Adipocyte (in vitro differentiated cells): ENCODE results near the gene NACAD.
"Not testable (repeated sequence)": the region's sequence is repeated elsewhere in the genome, so short reads cannot be mapped to it uniquely, and the experiment has no call there.

Experiments used
- DNase-seq: peaks from one replicate; pipeline ENCODE4 v3.0.0-alpha.2; 2015; ENCODE audit warnings: low read depth
- H3K27me3 ChIP-seq: replicated peaks from 2 replicates; pipeline ENCODE4 v1.7.0; 2013; ENCODE audit warnings: mild to moderate bottlenecking, low read length, moderate library complexity; ENCODE audit not compliant: control insufficient read depth, insufficient read depth
- H3K36me3 ChIP-seq: 2 replicates; pipeline ENCODE4 v1.7.0; 2013; ENCODE audit warnings: low read length, mild to moderate bottlenecking, moderate library complexity; ENCODE audit not compliant: control insufficient read depth, insufficient read depth, severe bottlenecking
- H3K4me1 ChIP-seq: 2 replicates; pipeline ENCODE4 v1.7.0; 2013; ENCODE audit warnings: mild to moderate bottlenecking, low read length, moderate library complexity; ENCODE audit not compliant: control insufficient read depth, insufficient read depth
- H3K4me3 ChIP-seq: 2 replicates; pipeline ENCODE4 v1.7.0; 2013; ENCODE audit warnings: mild to moderate bottlenecking, low read length, moderate library complexity
- H3K9ac ChIP-seq: 2 replicates; pipeline ENCODE4 v1.7.0; 2013; ENCODE audit warnings: mild to moderate bottlenecking, low read length, moderate library complexity
- H3K9me3 ChIP-seq: 2 replicates; pipeline ENCODE4 v1.7.0; 2013; ENCODE audit warnings: mild to moderate bottlenecking, low read length, moderate library complexity; ENCODE audit not compliant: control insufficient read depth

Gene NACAD

DNA sequence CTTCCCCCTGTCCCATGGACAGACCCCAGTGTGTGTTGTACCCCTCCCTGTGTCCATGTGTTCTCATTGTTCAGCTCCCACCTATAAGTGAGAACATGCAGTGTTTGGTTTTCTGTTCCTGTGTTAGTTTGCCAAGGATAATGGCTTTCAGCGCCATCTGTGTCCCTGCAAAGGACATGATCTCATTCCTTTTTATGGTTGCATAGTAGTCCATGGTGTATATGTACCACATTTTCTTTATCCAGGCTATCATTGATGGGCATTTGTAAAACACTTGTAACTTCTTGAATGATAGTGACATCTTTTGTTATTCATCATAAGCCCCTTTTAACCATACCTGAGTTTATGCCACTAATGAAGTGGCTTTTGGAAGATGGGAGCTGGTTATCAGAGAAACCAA is 25.5 kb upstream of the NACAD start:
- not testable (repeated sequence) for DNase-seq, H3K36me3 ChIP-seq, H3K9me3 ChIP-seq, H3K4me3 ChIP-seq, H3K9ac ChIP-seq
- Histone ChIP-seq H3K27me3 (peaks cover 18% of the 10 kb centered on the region), H3K4me1 (peaks cover 13% of the 10 kb centered on the region)

DNA sequence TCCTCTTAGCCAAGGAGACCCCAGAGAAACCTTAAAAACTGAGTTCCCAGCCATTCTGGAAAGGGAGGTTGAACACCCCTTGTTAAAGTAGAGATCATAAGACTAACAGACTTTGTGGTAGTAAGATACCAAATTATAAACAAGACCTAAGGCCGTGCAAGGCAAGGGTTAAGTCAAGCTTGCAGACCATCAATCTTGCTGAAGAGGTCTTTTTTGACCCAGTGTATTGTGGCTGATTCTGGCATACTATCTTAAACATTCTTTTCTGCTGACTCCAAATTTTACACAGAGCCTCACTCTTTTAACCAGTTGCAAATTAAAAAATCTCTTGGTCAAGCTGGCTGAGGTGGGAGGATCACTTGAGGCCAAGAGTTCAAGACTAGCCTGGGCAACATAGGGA is 23.9 kb upstream of the NACAD start:
- DNase-seq: no peak
- H3K9me3 ChIP-seq: no peaks in the 10 kb centered on the region
- H3K9ac ChIP-seq: no peak overlapping the region
- peaks cover 29% of the 10 kb centered on the region for H3K4me1 ChIP-seq
- H3K4me3 ChIP-seq: peak overlapping the region; percentile 99
- peaks cover 18% of the 10 kb centered on the region for H3K27me3 ChIP-seq
- peaks cover 16% of the 10 kb centered on the region for H3K36me3 ChIP-seq

DNA sequence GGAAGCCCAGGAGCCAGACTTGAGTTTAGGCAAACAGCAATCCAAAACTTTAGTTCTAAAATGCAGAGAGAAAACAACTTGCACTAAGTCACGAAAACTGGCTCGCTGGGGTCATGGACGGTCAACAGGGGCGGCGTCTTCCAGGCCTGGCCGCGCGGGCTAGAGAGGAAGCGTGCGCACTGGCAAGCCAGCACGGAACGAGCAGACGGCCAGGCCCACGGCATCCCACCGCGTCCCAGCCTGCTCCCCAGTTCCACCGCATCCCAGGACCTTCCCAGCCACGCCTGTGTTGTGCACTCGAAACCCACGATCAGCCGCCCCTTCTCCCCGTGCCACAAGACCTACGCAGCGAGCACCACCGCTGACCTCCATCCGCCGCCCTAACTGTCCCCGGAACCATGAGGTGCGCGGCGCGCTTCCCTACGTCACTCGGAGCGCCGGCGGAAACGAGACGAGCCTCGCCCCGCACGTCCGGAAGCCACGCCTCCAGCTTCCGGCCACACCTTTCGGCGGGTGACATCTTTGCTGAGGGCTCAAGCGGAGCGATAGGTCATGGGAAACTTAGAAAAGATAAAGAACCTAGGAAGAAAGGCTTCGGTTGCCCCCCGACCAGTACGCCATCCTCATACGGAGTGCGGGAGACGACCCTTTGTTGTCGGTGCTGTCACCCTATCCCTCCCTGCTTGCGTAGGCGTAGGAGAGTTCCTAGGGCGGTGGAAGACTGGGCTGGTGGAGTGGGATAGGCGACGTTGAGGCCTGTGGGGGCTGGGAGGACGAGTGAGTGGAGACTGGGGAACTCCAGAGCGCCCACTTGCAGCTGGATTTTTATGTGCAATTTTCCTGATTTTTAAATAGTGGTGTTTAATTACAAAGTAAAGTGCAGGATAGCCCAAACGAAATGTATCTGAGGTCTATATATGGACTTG is 22.8 kb upstream of the NACAD start, which contains the start of gene TBRG4:
TBRG4 (minus strand) TSS at position 400 of the 926 bp plus-strand sequence. CDS start 2,460 bp downstream, outside the sequence.
- H3K36me3 ChIP-seq: peaks cover 26% of the 10 kb centered on the region
- H3K4me1 ChIP-seq: peaks cover 39% of the 10 kb centered on the region
- H3K9me3 ChIP-seq: no peaks in the 10 kb centered on the region
- H3K9ac ChIP-seq: peak within 1 kb of the TSS; percentile 96
- DNase-seq: peak; percentile 98
- H3K27me3 ChIP-seq: peaks cover 13% of the 10 kb centered on the region
- H3K4me3 ChIP-seq: peak within 1 kb of the TSS; percentile 99

DNA sequence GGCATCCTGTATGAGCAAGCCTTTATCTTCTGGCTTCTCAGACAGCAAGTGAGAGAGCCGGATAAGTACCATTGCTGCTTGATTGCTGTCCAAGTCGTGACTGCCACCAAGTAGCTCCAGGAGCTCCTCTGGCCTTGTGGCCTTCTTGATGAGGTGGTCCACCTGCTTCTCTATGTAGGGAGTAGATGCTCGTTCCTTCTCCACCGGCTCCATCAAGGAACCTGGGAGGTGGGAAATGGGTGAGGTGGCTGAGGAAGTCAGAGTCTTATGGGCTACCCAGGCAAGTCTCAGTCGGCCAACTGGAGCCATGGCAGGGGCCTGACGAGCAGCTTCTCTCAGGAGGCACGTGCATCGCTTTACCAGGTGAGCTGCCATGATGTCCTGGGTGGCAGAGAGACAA is 20.1 kb upstream of the NACAD start:
- Histone ChIP-seq H3K27me3 (no peaks in the 10 kb centered on the region), H3K36me3 (peaks cover 53% of the 10 kb centered on the region), H3K9me3 (no peaks in the 10 kb centered on the region), H3K4me3 (no peak overlapping the region), H3K9ac (peak overlapping the region; percentile 34), H3K4me1 (peaks cover 39% of the 10 kb centered on the region)
- DNase-seq: no peak

DNA sequence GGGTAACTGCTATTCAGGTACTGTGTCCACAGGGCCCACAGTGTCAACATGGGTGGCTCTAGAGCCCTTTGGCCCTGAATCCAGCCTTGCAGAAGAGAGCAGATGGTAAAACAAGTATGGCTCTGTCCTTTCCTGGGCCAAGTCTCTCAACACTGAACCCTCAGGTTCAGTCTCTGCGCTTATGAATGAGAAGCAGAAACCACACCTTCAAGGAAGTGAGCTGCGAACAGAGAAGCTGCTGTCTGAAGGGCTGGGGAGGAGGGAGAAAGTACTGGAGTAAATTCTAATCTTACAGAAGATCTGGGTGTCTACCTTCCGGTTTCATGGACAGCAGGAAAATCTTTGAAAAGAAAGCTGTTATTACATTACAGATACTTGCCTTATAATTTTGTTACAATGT is 18.6 kb upstream of the NACAD start:
- no peak for DNase-seq
- H3K36me3 ChIP-seq: peaks cover 68% of the 10 kb centered on the region
- H3K27me3 ChIP-seq: no peaks in the 10 kb centered on the region

DNA sequence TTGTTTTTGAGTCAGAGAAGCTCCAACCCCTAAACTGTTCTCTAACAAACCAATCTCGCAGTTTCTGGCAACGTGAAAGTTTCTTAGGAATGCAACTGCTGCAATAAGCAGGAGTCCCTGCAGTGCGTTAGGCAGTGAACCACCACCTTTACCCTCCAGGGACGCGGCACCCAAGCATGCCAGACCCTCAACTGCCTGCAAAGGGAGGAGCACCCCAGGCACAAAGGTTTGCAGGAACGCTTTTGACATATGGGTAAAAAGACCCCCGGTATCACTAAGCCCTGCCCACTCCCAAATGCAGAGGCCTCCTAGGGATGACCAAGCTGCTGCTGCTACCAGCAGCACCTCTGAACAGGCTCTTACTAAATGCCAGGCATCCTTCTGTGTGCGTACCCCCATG is 18.1 kb upstream of the NACAD start:
- H3K9me3 ChIP-seq: no peaks in the 10 kb centered on the region
- no peaks in the 10 kb centered on the region for H3K27me3 ChIP-seq
- peak overlapping the region; percentile 13 for H3K9ac ChIP-seq
- H3K4me3 ChIP-seq: no peak overlapping the region
- peaks cover 74% of the 10 kb centered on the region for H3K36me3 ChIP-seq
- DNase-seq: no peak
- H3K4me1 ChIP-seq: peaks cover 31% of the 10 kb centered on the region

More for the DNA sequence above, 18.6 kb upstream of the NACAD start:
- Histone ChIP-seq H3K9me3 (no peaks in the 10 kb centered on the region), H3K4me1 (peaks cover 34% of the 10 kb centered on the region), H3K9ac (peak overlapping the region; percentile 13), H3K4me3 (no peak overlapping the region)

DNA sequence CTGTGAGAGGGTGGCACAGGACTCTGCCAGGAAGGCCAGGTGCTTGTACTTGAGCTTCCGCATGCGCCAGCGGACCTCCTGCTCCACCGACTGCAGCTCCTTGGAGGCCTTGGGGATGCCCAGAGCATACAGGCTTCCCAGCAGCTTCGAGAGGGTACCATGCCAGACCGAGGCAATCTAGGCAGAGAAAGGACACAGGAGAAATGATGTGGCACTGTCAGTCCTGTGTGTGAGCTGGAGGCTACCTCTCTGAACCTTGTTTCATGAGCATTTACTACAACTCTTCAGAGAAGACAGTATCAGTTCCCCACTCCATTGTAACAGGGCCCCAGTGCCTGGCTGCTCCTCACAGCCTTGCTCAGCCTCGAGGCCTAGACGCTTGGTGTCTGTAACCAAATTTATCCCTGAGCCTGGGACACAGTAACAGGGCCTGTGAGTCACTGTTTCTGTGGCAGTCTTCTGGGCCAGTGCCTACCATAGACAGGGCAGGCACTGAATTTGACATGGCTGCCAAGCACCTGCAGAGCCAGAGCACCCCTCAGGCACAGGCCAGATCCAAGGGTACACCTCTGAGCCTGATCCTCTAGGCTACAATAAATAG is 16.9 kb upstream of the NACAD start:
- Histone ChIP-seq H3K36me3 (peaks cover 85% of the 10 kb centered on the region), H3K4me1 (peaks cover 31% of the 10 kb centered on the region), H3K4me3 (no peak overlapping the region), H3K9me3 (no peaks in the 10 kb centered on the region), H3K27me3 (no peaks in the 10 kb centered on the region), H3K9ac (no peak overlapping the region)
- DNase-seq: no peak

DNA sequence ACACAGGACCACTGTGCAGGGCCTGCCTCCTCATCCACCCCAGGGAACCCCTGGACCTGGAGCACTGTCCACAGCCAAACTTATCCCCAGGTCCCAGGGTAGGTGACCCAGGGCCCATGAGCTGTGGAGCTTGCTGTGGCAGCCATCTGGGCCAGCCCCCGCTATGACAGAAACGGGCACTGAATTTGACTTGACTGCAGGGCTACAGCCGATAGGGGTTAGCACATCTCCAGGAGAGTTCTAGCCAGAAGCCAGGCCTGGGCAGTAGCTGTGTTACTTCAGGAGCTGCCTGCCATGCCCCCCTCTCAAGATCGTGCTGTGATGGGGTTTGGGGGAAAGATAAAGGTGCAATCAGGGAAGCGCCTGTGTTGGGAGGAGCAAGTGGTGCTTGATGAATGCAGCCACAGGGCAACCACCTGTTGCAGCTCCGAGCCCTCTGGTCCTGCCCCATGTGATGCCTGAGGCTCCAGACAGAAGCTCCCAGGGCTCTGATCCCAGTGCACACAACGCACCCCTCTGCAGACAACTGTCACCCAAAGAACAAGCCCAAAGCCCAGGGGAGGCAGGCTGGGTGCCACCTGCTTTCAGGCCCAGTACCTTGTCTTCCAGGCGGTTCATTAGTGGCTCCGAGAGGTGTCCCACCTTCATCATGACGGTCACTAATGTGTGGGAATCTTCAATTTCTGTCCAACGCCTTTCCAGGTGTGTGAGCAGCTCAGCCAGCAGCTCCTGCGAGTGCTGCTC is 16.2 kb upstream of the NACAD start:
- no peak overlapping the region for H3K4me3 ChIP-seq

DNA sequence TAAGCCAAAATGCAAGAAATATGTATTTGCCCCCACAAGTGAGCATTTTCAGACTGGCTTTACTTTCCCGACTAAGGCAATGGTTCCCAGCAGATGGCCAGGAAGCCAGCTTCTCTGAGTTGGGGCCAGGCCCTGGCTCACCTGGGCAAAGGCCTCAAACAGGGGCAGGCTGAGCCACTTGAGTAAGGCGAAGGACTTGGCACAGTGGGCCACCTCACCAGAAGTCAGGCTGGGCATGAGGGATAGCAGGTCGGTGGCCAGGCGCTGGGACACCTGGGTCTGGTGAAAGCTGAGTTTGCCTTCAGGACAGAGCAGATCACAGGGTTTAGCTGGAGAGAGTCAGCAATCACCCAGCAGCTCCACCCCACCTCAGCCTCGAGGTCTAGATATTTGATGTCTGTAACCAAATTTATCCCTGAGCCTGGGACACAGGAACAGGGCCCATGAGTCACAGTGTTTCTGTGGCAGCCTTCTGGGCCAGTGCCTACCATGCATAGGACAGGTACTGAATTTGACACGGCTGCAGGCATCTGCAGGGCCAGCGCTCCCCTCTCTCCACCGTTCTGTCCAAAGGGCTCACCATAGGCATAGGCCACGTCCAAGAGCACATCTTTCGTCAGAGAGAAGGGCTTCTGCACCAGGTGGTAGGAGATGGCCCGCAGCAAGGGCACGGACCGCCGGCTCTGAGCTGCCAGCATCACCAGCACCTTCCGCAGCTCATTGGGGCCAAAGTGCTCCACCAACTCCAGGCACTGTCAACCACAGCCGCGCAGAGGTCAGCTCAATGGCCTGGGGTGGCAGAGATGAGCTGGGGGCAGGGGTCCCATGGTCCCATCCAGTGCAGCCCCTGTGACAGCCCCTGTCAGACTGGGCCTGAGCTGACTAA is 15.4 kb upstream of the NACAD start:
- H3K9ac ChIP-seq: no peak overlapping the region
- H3K27me3 ChIP-seq: no peaks in the 10 kb centered on the region
- peaks cover 25% of the 10 kb centered on the region for H3K4me1 ChIP-seq
- no peak overlapping the region for H3K4me3 ChIP-seq
- peaks cover 99% of the 10 kb centered on the region for H3K36me3 ChIP-seq
- no peaks in the 10 kb centered on the region for H3K9me3 ChIP-seq
- DNase-seq: no peak

More for the DNA sequence above, 16.2 kb upstream of the NACAD start:
- no peaks in the 10 kb centered on the region for H3K9me3 ChIP-seq
- H3K27me3 ChIP-seq: no peaks in the 10 kb centered on the region
- peaks cover 28% of the 10 kb centered on the region for H3K4me1 ChIP-seq
- H3K36me3 ChIP-seq: peaks cover 92% of the 10 kb centered on the region
- DNase-seq: no peak
- no peak overlapping the region for H3K9ac ChIP-seq

DNA sequence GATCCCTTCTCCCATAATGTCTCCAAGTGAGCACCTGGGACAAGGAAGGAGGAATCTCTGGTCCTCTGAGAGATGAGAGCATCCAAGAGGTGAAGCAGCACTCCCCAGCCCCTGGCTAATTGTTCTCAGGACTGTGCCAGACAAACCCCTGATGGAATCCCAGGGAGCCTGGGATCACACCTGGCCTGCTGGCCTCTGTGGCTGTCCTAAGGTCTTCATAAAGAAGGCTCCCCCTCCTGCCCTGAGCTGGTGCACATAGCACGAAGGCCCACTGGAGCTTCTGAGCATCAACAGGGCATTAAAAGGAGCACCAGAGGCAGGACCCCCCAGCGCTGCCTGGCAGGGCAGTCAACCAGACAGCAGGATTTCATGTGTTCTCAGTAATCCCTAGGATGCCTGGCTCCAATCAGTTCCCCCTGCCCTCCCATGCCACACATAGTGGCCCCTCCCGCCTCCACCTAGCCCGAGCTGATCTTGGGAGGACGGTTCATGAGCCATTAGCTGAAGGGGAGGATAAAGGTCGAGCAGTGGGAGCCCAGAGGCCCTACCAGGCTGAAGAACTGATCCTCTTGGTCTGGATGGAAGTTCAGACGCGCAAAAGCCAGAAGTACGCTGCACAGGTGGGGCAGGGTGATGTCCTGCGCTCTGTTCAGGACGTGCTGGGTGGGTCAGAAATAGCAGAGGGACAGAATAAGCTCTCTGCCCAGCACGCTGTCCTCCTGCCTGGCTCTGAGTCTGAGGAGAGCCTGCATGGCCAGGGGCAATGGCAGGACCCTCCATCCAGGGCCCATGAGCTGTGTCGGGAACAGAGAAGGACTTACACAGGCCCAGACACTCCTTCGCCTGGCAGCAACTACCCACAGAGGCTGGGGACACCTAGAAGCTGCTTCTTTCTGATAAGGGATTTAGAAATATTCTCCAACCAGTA is 14.3 kb upstream of the NACAD start:
- Histone ChIP-seq H3K27me3 (no peaks in the 10 kb centered on the region), H3K4me3 (no peak overlapping the region), H3K36me3 (peaks cover 96% of the 10 kb centered on the region), H3K9ac (no peak overlapping the region), H3K9me3 (no peaks in the 10 kb centered on the region), H3K4me1 (peaks cover 14% of the 10 kb centered on the region)
- no peak for DNase-seq
